D341Med (cell line): ENCODE data around the gene PRPH.
"Not testable (repeated sequence)": the region's sequence is repeated elsewhere in the genome, so short reads cannot be mapped to it uniquely, and the experiment has no call there.

Source experiments
- DNase-seq: peaks from one replicate; pipeline ENCODE4 v3.0.0; 2012; ENCODE audit warnings: low spot score

Gene PRPH

GRCh38 chr12:49276304-49277290 is 18.4 kb upstream of the PRPH start:
- no peak for DNase-seq

DNA sequence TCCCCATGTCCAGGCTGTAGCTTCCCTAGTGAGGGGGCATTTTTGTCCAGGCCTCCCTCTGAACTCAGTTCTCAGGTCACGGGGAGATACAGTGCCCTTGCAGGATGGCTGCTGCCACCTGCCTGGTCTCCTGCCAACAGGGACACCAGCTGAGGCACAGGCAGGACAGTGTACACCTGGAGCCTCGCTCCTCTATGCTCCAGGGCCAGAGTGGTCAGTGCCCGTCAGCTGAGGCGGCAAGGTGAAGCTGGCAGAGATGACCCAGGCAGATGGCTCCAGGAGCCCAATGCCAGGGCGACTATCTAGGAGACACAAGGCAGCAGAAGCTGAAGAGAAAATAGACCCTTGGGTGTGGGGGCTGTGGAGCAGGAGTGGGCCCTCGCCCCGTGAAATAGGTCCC is 17.5 kb upstream of the PRPH start:
- no peak for DNase-seq

DNA sequence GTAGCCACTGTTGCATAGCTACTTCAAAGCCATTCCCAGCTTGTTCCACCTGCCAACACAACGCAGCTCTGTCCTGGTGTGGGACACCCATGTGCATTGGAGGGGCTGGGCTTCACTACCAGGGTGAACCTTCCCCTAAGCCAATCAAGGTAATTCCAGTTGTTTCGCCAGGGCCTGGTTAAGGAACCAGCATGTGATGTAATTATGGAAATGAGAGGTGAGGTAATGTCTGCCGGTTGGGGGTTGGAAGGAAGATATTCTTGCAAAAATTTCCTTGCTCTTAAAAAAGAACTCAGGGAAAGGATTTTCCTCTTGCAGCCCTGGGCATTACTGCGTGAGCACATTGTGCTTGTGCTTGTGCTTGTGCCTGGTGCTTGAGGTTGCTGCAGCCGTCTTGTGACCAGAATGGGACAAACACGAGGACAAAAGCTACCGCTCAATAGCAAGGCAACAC is 15.2 kb upstream of the PRPH start:
- DNase-seq, result no peak

DNA sequence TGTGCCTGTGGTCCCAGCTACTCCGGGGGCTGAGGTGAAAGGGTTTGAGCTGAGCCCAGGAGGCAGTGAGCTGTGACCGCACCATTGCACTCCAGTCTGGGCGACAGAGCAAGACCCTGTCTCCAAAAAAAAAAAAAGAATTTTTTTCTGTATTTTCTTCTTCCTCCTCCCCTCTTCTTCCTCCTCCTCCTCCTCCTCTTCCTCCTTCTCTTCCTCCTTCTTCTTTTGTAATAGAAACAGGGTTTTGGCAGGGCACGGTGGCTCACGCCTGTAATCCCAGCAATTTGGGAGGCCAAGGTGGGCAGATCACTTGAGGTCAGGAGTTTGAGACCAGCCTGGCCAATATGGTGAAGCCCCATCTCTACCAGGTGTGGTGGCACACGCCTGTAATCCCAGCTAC is 14.4 kb upstream of the PRPH start:
- not testable (repeated sequence) for DNase-seq

DNA sequence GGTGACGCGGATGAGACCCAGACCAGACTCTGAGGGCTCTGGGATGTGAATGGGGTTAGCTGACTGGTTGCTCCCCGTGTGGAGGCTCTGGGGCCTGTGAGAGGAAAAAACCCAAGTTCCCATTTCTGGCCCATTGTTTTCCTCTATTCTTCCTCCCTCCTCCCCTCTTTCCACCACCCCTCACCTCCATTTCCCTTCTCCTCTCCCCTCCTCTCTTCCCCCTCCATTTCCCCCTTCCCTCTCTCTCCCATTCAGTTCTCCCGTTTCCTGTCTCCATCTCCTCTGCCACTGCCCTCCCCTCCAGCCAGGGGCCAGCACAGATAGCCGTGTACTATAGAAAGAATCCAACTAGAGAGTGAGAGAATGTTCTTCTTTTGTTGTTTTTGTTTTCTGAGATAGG is 12.6 kb upstream of the PRPH start:
- no peak for DNase-seq

DNA sequence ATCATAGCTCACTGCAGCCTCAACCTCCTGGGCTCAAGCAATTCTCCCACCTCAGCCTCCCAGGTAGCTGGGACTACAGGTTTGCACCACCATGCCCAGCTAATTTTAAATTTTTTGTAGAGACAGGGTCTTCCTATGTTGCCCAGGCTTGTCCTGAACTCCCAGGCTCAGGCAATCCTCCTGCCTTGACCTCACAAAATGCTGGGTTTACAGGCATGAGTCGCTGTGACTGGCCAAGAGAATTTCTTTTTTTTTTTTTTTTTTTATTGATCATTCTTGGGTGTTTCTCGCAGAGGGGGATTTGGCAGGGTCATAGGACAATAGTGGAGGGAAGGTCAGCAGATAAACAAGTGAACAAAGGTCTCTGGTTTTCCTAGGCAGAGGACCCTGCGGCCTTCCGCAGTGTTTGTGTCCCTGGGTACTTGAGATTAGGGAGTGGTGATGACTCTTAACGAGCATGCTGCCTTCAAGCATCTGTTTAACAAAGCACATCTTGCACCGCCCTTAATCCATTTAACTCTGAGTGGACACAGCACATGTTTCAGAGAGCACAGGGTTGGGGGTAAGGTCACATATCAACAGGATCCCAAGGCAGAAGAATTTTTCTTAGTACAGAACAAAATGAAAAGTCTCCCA is 12.1 kb upstream of the PRPH start:
- not testable (repeated sequence) for DNase-seq

- DNase-seq, result peak; percentile 45
Measured at GRCh38 chr12:49283541-49284429, 11.2 kb upstream of the PRPH start.

DNA sequence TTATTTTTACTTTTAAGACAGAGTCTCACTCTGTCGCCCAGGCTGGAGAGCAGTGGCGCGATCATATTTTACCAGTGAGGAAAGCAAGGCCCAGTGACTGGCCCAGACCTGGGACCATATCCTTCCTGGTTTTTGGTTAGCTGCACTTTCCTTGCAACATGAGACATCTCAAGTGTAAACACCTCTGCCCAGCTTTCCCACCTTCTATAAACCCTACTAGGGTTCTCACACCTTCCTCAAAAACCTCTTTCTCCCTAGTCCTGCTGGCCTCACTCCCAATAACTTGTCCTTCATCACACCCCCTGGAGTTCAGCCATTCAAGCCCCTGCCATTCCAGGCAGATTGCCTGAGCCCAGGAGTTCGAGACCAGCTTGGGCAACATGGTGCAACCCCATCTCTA is 10.3 kb upstream of the PRPH start:
- DNase-seq, result no peak

- DNase-seq, result no peak
Measured at GRCh38 chr12:49287876-49288275, 7.1 kb upstream of the PRPH start.

GRCh38 chr12:49288412-49288853 is 6.5 kb upstream of the PRPH start:
- DNase-seq, result peak; percentile 75

- peak; percentile 33 for DNase-seq
Measured at GRCh38 chr12:49288922-49289555, 5.9 kb upstream of the PRPH start.

- no peak for DNase-seq
Measured at GRCh38 chr12:49292729-49293055, 2.3 kb upstream of the PRPH start.

DNA sequence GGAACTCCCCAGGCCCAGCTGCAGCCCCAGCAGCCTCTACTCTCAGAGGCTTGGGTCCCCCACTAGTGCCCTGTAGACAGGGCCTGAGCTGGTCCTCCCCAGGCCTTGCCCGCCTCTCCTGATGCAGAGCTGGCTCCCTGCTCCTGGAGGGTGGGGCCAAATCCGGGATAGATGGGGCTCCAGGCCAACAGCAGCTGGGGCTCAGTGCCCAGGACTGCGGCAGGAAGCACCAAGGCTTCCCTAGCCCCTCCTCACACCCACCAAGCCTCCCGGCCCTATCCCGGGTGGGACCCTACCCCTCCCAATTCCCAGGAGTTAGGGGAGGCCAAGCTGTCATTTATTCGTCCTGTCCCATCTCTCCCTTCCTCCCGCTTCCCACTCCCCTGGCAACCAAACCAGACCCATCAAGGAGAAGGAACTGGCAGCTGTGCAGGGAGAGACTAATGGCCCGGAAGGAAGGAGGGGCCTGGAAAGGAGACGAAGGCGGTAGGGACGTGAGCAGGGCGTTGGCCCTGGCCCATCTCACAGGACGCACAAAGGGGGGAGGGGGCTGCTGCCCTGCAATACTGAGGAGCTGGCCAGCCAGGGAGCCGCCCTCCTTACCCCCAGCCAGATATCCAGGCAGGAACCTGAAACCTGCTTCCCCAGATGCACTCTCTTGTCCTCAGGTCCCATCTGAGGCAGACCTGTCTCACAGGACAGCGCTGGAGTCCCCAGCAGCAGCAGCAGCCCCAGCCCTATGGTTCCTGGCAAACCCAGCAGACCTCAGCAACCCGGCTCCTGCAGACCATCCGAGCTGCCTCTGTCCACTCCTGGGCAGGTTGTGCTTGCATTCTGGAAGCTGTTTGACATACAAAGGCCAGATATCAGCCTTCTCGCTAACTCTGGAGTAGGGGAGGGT is 1.6 kb upstream of the PRPH start:
- no peak for DNase-seq

- no peak for DNase-seq
Measured at GRCh38 chr12:49294086-49294803, 702 bp upstream of the PRPH start.

- DNase-seq, result no peak
Measured at GRCh38 chr12:49294804-49295081, 204 bp upstream of the PRPH start.

GRCh38 chr12:49296034-49296835 is 1.3 kb downstream of the PRPH start:
- peak; percentile 93 for DNase-seq

- peak; percentile 82 for DNase-seq
Measured at GRCh38 chr12:49296836-49297694, 2.1 kb downstream of the PRPH start.

GRCh38 chr12:49297695-49298060 is 2.7 kb downstream of the PRPH start:
- no peak for DNase-seq

DNA sequence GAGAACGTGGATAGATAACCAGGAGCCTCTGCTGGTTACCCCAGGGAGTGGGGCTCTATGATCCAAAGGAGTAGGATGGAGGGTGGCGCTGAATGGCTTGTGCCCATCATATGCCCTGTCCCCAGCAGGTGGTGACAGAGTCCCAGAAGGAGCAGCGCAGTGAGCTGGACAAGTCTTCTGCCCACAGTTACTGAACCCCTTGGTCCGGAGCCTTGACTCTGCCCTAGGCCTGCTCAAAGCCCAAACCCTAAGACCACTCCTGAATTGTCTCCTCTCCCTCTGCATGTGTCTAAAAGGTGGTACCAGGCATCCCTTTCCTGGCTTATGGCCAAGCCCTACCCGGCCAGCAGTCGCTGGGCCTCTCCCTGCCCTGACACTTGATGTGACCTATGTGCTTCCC is 3.2 kb downstream of the PRPH start:
- DNase-seq, result peak; percentile 60
